HepG2 (cell line): ENCODE results near the gene RNLS. TPM values are rescaled to one million over a fixed set of nuclear protein-coding genes. Genes with fewer than 3 reads are reported as not detected.

Experiments
- ATAC-seq: fragments of 200-7000 bp; cut with Tn5 transposase; 3 replicates; pipeline ENCODE4 v1.9.1; 2020; ENCODE audit warnings: mild to moderate bottlenecking, moderate library complexity
- BruUV-seq: library from RNA; stranded (reverse); fragments of 400-500 nt; replicated peaks from 2 replicates; lab custom pipeline; 2021; lab: Mats Ljungman, UMichigan
- CTCF ChIA-PET: fragments of 300-600 bp; formaldehyde crosslinking; extraction: SDS; loops from one replicate; lab custom pipeline; 2021; ENCODE audit warnings: low total read pairs, inconsistent platforms, low intra/inter-chr PET ratio; lab: Yijun Ruan, JAX
- POLR2A ChIA-PET: fragments of 350-600 bp; sonication (Branson Sonifier 250); formaldehyde crosslinking; loops from one replicate; lab custom pipeline; 2020; ENCODE audit warnings: antibody characterized with exemption, inconsistent platforms; lab: Yijun Ruan, JAX
- DNase-seq: peaks from one replicate; pipeline ENCODE4 v3.0.0-alpha.2; 2015; ENCODE audit warnings: low spot score
- FAIRE-seq: peaks from 3 replicates; lab custom pipeline; 2011; peaks lifted over from hg19 to GRCh38; lab: Jason Lieb, UNC
- H2AFZ ChIP-seq: one replicate; pipeline ENCODE4 v1.6.1; 2011; ENCODE audit warnings: low read length, inconsistent platforms
- H3K27ac ChIP-seq: fragments of 300-600 bp; 3 replicates; pipeline ENCODE4 v1.8.0; 2011; ENCODE audit warnings: mixed run types, mild to moderate bottlenecking, mixed read lengths, low read length, inconsistent platforms; ENCODE audit not compliant: insufficient read depth; ENCODE audit errors: extremely low read length
- H3K27me3 ChIP-seq, 2 experiments: fragments of 200-600 bp in 1 of 2; 2 replicates in 1 of 2; 3 replicates in 1 of 2; pipeline versions ENCODE4 v1.6.0 to v1.8.0; 2011; ENCODE audit warnings: low read length in 2 of 2, mild to moderate bottlenecking in 2 of 2, moderate library complexity in 2 of 2, inconsistent platforms in 1 of 2; ENCODE audit not compliant: insufficient read depth in 2 of 2, control insufficient read depth in 1 of 2
- H3K36me3 ChIP-seq, 2 experiments: fragments of 200-600 bp in 1 of 2; replicated peaks in 1 of 2; 2 replicates in 1 of 2; 3 replicates in 1 of 2; pipeline versions ENCODE4 v1.5.1 to v1.8.0; 2011; ENCODE audit warnings: low read length in 2 of 2, inconsistent platforms in 1 of 2; ENCODE audit not compliant: insufficient read depth in 2 of 2, control insufficient read depth in 1 of 2
- H3K4me1 ChIP-seq: 2 replicates; pipeline ENCODE4 v1.5.1; 2012; ENCODE audit warnings: low read length, inconsistent platforms; ENCODE audit not compliant: insufficient read depth
- H3K4me2 ChIP-seq: 2 replicates; pipeline ENCODE4 v1.6.0; 2011; ENCODE audit warnings: low read depth, low read length, inconsistent platforms
- H3K4me3 ChIP-seq, 3 experiments: fragments of 200-600 bp in 1 of 3; sonication (generic), shearing (Covaris generic) in 1 of 3; replicated peaks in 1 of 3; 2 replicates each; pipeline ENCODE4 v1.5.1; 2011 to 2016; ENCODE audit warnings: low read length in 3 of 3, inconsistent platforms in 2 of 3, low read depth in 2 of 3, mild to moderate bottlenecking in 2 of 3, control low read depth in 1 of 3, mixed read lengths in 1 of 3; ENCODE audit not compliant: insufficient read depth in 1 of 3
- H3K79me2 ChIP-seq: one replicate; pipeline ENCODE4 v1.6.1; 2011; ENCODE audit warnings: low read length, inconsistent platforms; ENCODE audit not compliant: insufficient read depth
- H3K9ac ChIP-seq: 2 replicates; pipeline ENCODE4 v1.6.0; 2011; ENCODE audit warnings: mild to moderate bottlenecking, low read depth, low read length, inconsistent platforms; ENCODE audit not compliant: insufficient read depth
- H3K9me3 ChIP-seq: 2 replicates; pipeline ENCODE4 v1.5.1; 2012; ENCODE audit warnings: mild to moderate bottlenecking, low read length
- H4K20me1 ChIP-seq: 2 replicates; pipeline ENCODE4 v1.6.0; 2011; ENCODE audit warnings: inconsistent platforms, mild to moderate bottlenecking, low read length, moderate library complexity; ENCODE audit not compliant: insufficient read depth
- CBX5 ChIP-seq: sonication (generic); formaldehyde crosslinking; IDR thresholded peaks from 2 replicates; pipeline ENCODE4 v1.4.0; 2020; ENCODE audit warnings: missing genetic modification reagents, borderline replicate concordance
- DR1 ChIP-seq: sonication (generic); formaldehyde crosslinking; IDR thresholded peaks from 2 replicates; pipeline ENCODE4 v1.8.0; 2021; ENCODE audit warnings: mild to moderate bottlenecking, missing genetic modification reagents, inconsistent platforms
- ETV5 ChIP-seq: IDR thresholded peaks from 2 replicates; pipeline ENCODE4 v1.6.1; 2018; ENCODE audit warnings: missing biosample characterization, missing genetic modification reagents, inconsistent platforms, borderline replicate concordance
- FOSL1 ChIP-seq: sonication (generic); formaldehyde crosslinking; IDR thresholded peaks from 2 replicates; pipeline ENCODE4 v1.9.0; 2021; ENCODE audit warnings: missing genetic modification reagents, borderline replicate concordance
- HDAC2 ChIP-seq: sonication (generic); formaldehyde crosslinking; IDR thresholded peaks from 2 replicates; pipeline ENCODE4 v1.4.0; 2020; ENCODE audit warnings: missing genetic modification reagents
- HOXA7 ChIP-seq: sonication (generic); formaldehyde crosslinking; IDR thresholded peaks from 2 replicates; pipeline ENCODE4 v1.8.1; 2022; ENCODE audit warnings: mild to moderate bottlenecking, missing genetic modification reagents, moderate library complexity
- JUNB ChIP-seq: sonication (generic); formaldehyde crosslinking; IDR thresholded peaks from 2 replicates; pipeline ENCODE4 v1.8.0; 2022; ENCODE audit warnings: missing genetic modification reagents, mild to moderate bottlenecking, borderline replicate concordance
- MLX ChIP-seq: IDR thresholded peaks from 2 replicates; pipeline ENCODE4 v1.6.1; 2016
- RXRB ChIP-seq: IDR thresholded peaks from 2 replicates; pipeline ENCODE4 v1.6.1; 2016; ENCODE audit warnings: borderline replicate concordance, missing genetic modification reagents, missing compliant biosample characterization
- SNAPC4 ChIP-seq: sonication (generic); formaldehyde crosslinking; IDR thresholded peaks from 2 replicates; pipeline ENCODE4 v1.4.0; 2020; ENCODE audit warnings: mild to moderate bottlenecking, missing genetic modification reagents
- TOPORS ChIP-seq: sonication (generic); formaldehyde crosslinking; IDR thresholded peaks from 2 replicates; pipeline ENCODE4 v1.8.0; 2023; ENCODE audit warnings: mild to moderate bottlenecking, missing genetic modification reagents
- ZNF280D ChIP-seq: sonication (generic); formaldehyde crosslinking; IDR thresholded peaks from 2 replicates; pipeline ENCODE4 v1.5.1; 2020; ENCODE audit warnings: mild to moderate bottlenecking, missing genetic modification reagents
- ZNF44 ChIP-seq: sonication (generic); formaldehyde crosslinking; IDR thresholded peaks from 2 replicates; pipeline ENCODE4 v1.5.1; 2020; ENCODE audit warnings: mild to moderate bottlenecking, missing genetic modification reagents
- ZNF510 ChIP-seq: sonication (generic); formaldehyde crosslinking; IDR thresholded peaks from 2 replicates; pipeline ENCODE4 v1.4.0; 2020; ENCODE audit warnings: low read depth, mild to moderate bottlenecking, missing genetic modification reagents
- ZNF672 ChIP-seq: sonication (generic); formaldehyde crosslinking; IDR thresholded peaks from 2 replicates; pipeline ENCODE4 v1.8.1; 2022; ENCODE audit warnings: missing genetic modification reagents
- ZNF780A ChIP-seq: sonication (generic); formaldehyde crosslinking; IDR thresholded peaks from 2 replicates; pipeline ENCODE4 v1.8.0; 2022; ENCODE audit warnings: mild to moderate bottlenecking, missing genetic modification reagents, moderate library complexity
- WGBS: methylation state at CpG from one replicate; pipeline ENCODE4 v1.1.6; 2017; ENCODE audit warnings: low lambda C conversion rate; 5-methylcytosine and 5-hydroxymethylcytosine counted together
- in situ Hi-C: cut with HindIII; loops from 2 replicates; pipeline ENCODE4 v1.10.0; 2017; ENCODE audit warnings: low pct_unique_long_range_greater_than_20kb; ENCODE audit not compliant: extremely low pct_ligation_motif_present
- intact Hi-C: fragments of 100-400 bp; cut with micrococcal nuclease; formaldehyde crosslinking; loops from one replicate; pipeline ENCODE4 v1.10.0; 2022; ENCODE audit not compliant: unreplicated experiment
- polyA plus RNA-seq, 8 experiments: library from polyadenylated mRNA; depleted of rRNA in 3 of 8; stranded (reverse) in 7 of 8; unstranded in 1 of 8; fragments of >200 nt; fragmentation: Illumina TruSeq in 4 of 8; extraction: Trizol in 4 of 8; gene quantifications; 2 replicates each; pipeline versions ENCODE4 v1.2.1 to v1.2.3, GENCODE V29; 2011 to 2016; ENCODE audit warnings: low read depth in 4 of 8, missing spikeins in 1 of 8, mixed read lengths in 1 of 8; ENCODE audit not compliant: insufficient read depth in 1 of 8
- total RNA-seq, 5 experiments: library from RNA; depleted of rRNA; stranded (reverse); fragments of >200 nt; fragmentation: Illumina TruSeq; extraction: Trizol; gene quantifications; 2 replicates each; pipeline ENCODE4 v1.2.3, GENCODE V29; 2016; ENCODE audit warnings: low read depth in 1 of 5

Gene RNLS
- total and polyA plus RNA-seq, 2 of the 13 experiments (the other 11 are each of a cell fraction or from before 2014, with no cell fraction given): not detected

- no peak for FAIRE-seq
- 30% methylated on average over 3 of the region's 3 CpGs for WGBS
These were observed 74.3 kb downstream of the RNLS start for GRCh38 chr10:88508796-88509195.

More at GRCh38 chr10:88508796-88509195, 74.3 kb downstream of the RNLS start:
- POLR2A ChIA-PET: no interaction called here
- Histone ChIP-seq H3K27me3 (no peaks in the 10 kb centered on the region), H3K4me3 (no peak overlapping the region), H3K9ac (no peak overlapping the region), H3K4me2 (no peak overlapping the region), H4K20me1 (no peaks in the 10 kb centered on the region), H3K79me2 (no peaks in the 10 kb centered on the region), H3K27ac (no peak overlapping the region), H3K9me3 (no peaks in the 10 kb centered on the region), H3K36me3 (no peaks in the 10 kb centered on the region), H2AFZ (no peak overlapping the region), H3K4me1 (no peaks in the 10 kb centered on the region)
- ATAC-seq (no peak), DNase-seq (no peak)
- CTCF ChIA-PET: no interaction called here
- no TSS peak for BruUV-seq
- in situ Hi-C loops: no loop called here
- intact Hi-C loops: no loop called here
- TF ChIP-seq ZNF44 (CRISPR knock-in tag) (no peak), ZNF780A (no peak), FOSL1 (no peak), TOPORS (no peak), HOXA7 (no peak), ZNF672 (CRISPR knock-in tag) (no peak), RXRB (CRISPR knock-in tag) (no peak), MLX (CRISPR knock-in tag) (no peak), DR1 (CRISPR knock-in tag) (no peak), ZNF280D (no peak), JUNB (CRISPR knock-in tag) (no peak), ETV5 (no peak), HDAC2 (no peak), SNAPC4 (CRISPR knock-in tag) (no peak), ZNF510 (no peak), CBX5 (no peak)
